K562 (cell line): Measurements from ENCODE around the gene BOD1L2. TPM values are rescaled to one million over a fixed set of nuclear protein-coding genes. Genes with fewer than 3 reads are reported as not detected.
A peak's percentile ranks its signal among the peaks of the same experiment; 100 is the strongest.

Experiments used
- ATAC-seq: fragments of 200-7000 bp; cut with Tn5 transposase; 3 replicates; pipeline ENCODE4 v1.9.1; 2020; ENCODE audit warnings: moderate library complexity
- BruUV-seq: library from RNA; stranded (reverse); fragments of 400-500 nt; replicated peaks from 2 replicates; lab custom pipeline; 2021; lab: Mats Ljungman, UMichigan
- CTCF ChIA-PET: fragments of 300-600 bp; formaldehyde crosslinking; extraction: SDS; loops from one replicate; lab custom pipeline; 2021; ENCODE audit warnings: low intra/inter-chr PET ratio; lab: Yijun Ruan, JAX
- POLR2A ChIA-PET: fragments of 300-600, 350-650 bp; sonication (Branson Sonifier 250); formaldehyde crosslinking; extraction: SDS; loops from one replicate; lab custom pipeline; 2021; ENCODE audit warnings: antibody characterized with exemption, inconsistent platforms; lab: Yijun Ruan, JAX
- DNase-seq, 4 experiments: peaks; one replicate each; pipeline versions ENCODE4 v3.0.0 to v3.0.0-alpha.2; 2011 to 2018; ENCODE audit warnings: low spot score in 3 of 4, mixed read lengths in 3 of 4; ENCODE audit errors: extremely low read depth in 1 of 4
- FAIRE-seq: peaks from 2 replicates; lab custom pipeline; 2011; peaks lifted over from hg19 to GRCh38; lab: Jason Lieb, UNC
- H2AFZ ChIP-seq: 2 replicates; pipeline ENCODE4 v1.6.0; 2011; ENCODE audit warnings: low read depth, low read length, control low read depth, inconsistent platforms
- H3K27ac ChIP-seq: fragments of 200-600 bp; 3 replicates; pipeline ENCODE4 v1.8.0; 2011; ENCODE audit warnings: low read depth, mild to moderate bottlenecking, control low read depth, inconsistent platforms, low read length, moderate library complexity, mixed read lengths; ENCODE audit errors: extremely low read depth
- H3K27me3 ChIP-seq, 2 experiments: fragments of 300-600 bp in 1 of 2; 2 replicates in 1 of 2; 3 replicates in 1 of 2; pipeline versions ENCODE4 v1.6.0 to v1.8.0; 2011; ENCODE audit warnings: inconsistent platforms in 2 of 2, low read length in 2 of 2, mild to moderate bottlenecking in 1 of 2, mixed read lengths in 1 of 2, moderate library complexity in 1 of 2; ENCODE audit not compliant: control insufficient read depth in 2 of 2, insufficient read depth in 2 of 2
- H3K36me3 ChIP-seq: fragments of 300-600 bp; 3 replicates; pipeline ENCODE4 v1.8.0; 2011; ENCODE audit warnings: mild to moderate bottlenecking, low read length, inconsistent platforms; ENCODE audit not compliant: control insufficient read depth, insufficient read depth
- H3K4me1 ChIP-seq, 2 experiments: fragments of 200-600 bp in 1 of 2; replicated peaks in 1 of 2; 2 replicates in 1 of 2; 3 replicates in 1 of 2; pipeline versions ENCODE4 v1.5.1 to v1.8.0; 2011; ENCODE audit warnings: inconsistent platforms in 2 of 2, low read length in 2 of 2, mild to moderate bottlenecking in 1 of 2, mixed read lengths in 1 of 2, moderate library complexity in 1 of 2; ENCODE audit not compliant: control insufficient read depth in 2 of 2, insufficient read depth in 2 of 2
- H3K4me2 ChIP-seq: 2 replicates; pipeline ENCODE4 v1.6.1; 2011; ENCODE audit warnings: low read length, control low read depth, inconsistent platforms, mixed read lengths; ENCODE audit not compliant: insufficient read depth
- H3K4me3 ChIP-seq: fragments of 200-600 bp; sonication (generic), shearing (Covaris generic); 2 replicates; pipeline ENCODE4 v1.5.1; 2016; ENCODE audit warnings: control low read depth, inconsistent platforms
- H3K79me2 ChIP-seq: fragments of 200-600 bp; 3 replicates; pipeline ENCODE4 v1.8.0; 2011; ENCODE audit warnings: low read length, inconsistent platforms; ENCODE audit not compliant: control insufficient read depth, insufficient read depth
- H3K9ac ChIP-seq, 2 experiments: 2 replicates each; pipeline versions ENCODE4 v1.6.0 to v1.6.1; 2011; ENCODE audit warnings: low read depth in 2 of 2, low read length in 2 of 2, control low read depth in 1 of 2, inconsistent platforms in 1 of 2, mild to moderate bottlenecking in 1 of 2, mixed read lengths in 1 of 2; ENCODE audit not compliant: insufficient read depth in 1 of 2
- H3K9me1 ChIP-seq: one replicate; pipeline ENCODE4 v1.6.0; 2011; ENCODE audit warnings: inconsistent platforms, mild to moderate bottlenecking, low read length, moderate library complexity; ENCODE audit not compliant: control insufficient read depth, insufficient read depth
- H3K9me3 ChIP-seq: replicated peaks from 2 replicates; pipeline ENCODE4 v1.5.1; 2011; ENCODE audit warnings: low read depth, low read length, inconsistent platforms; ENCODE audit not compliant: control insufficient read depth, insufficient read depth
- H4K20me1 ChIP-seq: replicated peaks from 2 replicates; pipeline ENCODE4 v1.6.1; 2011; ENCODE audit warnings: low read length, inconsistent platforms, mixed read lengths; ENCODE audit not compliant: control insufficient read depth, insufficient read depth
- CEBPG ChIP-seq, 3 experiments: fragments of 200-800 bp in 1 of 3; sonication (Bioruptor generic) in 1 of 3; sonication (generic) in 1 of 3; formaldehyde crosslinking in 1 of 3; IDR thresholded peaks in 2 of 3; conservative IDR thresholded peaks in 1 of 3; 2 replicates each; pipeline versions ENCODE4 v1.6.1 to v1.8.0; 2016 to 2022; ENCODE audit warnings: missing compliant biosample characterization in 2 of 3, missing genetic modification characterization in 2 of 3, mild to moderate bottlenecking in 1 of 3, missing genetic modification reagents in 1 of 3
- HDAC8 ChIP-seq: fragments of 450-650 bp; IDR thresholded peaks from 2 replicates; pipeline ENCODE4 v1.6.1; 2016; ENCODE audit warnings: mild to moderate bottlenecking, missing genetic modification characterization, moderate library complexity, missing compliant biosample characterization
- MEIS2 ChIP-seq: fragments of 450-650 bp; IDR thresholded peaks from 2 replicates; pipeline ENCODE4 v1.6.1; 2014; ENCODE audit warnings: mild to moderate bottlenecking; ENCODE audit not compliant: partially characterized antibody
- NCOA1 ChIP-seq: fragments of 450-650 bp; IDR thresholded peaks from 2 replicates; pipeline ENCODE4 v1.6.1; 2016; ENCODE audit warnings: low read depth
- WGBS: fragments of 100-300 bp; shearing (Covaris generic); methylation state at CpG from one replicate; pipeline ENCODE4 v1.1.6; 2016; ENCODE audit warnings: low coverage, mixed read lengths; ENCODE audit not compliant: insufficient coverage; ENCODE audit errors: missing lambda C conversion rate; 5-methylcytosine and 5-hydroxymethylcytosine counted together
- in situ Hi-C: fragments of 300-500 bp; cut with MboI; formaldehyde crosslinking; loops from 4 replicates; pipeline ENCODE4 v1.15.0; 2018; ENCODE audit warnings: inconsistent platforms, mixed read lengths
- intact Hi-C: fragments of 100-400 bp; cut with micrococcal nuclease; formaldehyde crosslinking; loops from 2 replicates; pipeline ENCODE4 v1.14.2; 2022
- polyA plus RNA-seq, 8 experiments: library from polyadenylated mRNA; depleted of rRNA in 4 of 8; stranded (reverse) in 5 of 8; unstranded in 3 of 8; fragments of >200 nt; fragmentation: Nextera tagmentation in 2 of 8; fragmentation: Illumina TruSeq in 1 of 8; extraction: Ambion mirVana in 2 of 8; extraction: Trizol in 1 of 8; gene quantifications; 2 replicates each; pipeline versions ENCODE4 v1.2.1 to v1.2.3, GENCODE V29; 2011 to 2014; ENCODE audit warnings: inconsistent platforms in 1 of 8, missing spikeins in 1 of 8
- total RNA-seq, 7 experiments: library from RNA; depleted of rRNA in 6 of 7; stranded (reverse); fragments of >200 nt in 6 of 7; fragmentation: Illumina TruSeq in 2 of 7; extraction: Trizol in 2 of 7; gene quantifications; 2 replicates each; pipeline versions ENCODE4 v1.2.1 to v1.2.3, GENCODE V29; 2011 to 2021; ENCODE audit warnings: low replicate concordance in 1 of 7
- TF ChIP-seq, protein P1 (sequence below): fragments of 450-650 bp; IDR thresholded peaks from 2 replicates; pipeline ENCODE4 v1.6.1; 2016; ENCODE audit warnings: low read depth, mild to moderate bottlenecking, moderate library complexity

Gene BOD1L2
- total and polyA plus RNA-seq, 9 of the 15 experiments (the other 6 are each of a cell fraction or from before 2014, with no cell fraction given) = 0.03 TPM; not detected in 8

DNA sequence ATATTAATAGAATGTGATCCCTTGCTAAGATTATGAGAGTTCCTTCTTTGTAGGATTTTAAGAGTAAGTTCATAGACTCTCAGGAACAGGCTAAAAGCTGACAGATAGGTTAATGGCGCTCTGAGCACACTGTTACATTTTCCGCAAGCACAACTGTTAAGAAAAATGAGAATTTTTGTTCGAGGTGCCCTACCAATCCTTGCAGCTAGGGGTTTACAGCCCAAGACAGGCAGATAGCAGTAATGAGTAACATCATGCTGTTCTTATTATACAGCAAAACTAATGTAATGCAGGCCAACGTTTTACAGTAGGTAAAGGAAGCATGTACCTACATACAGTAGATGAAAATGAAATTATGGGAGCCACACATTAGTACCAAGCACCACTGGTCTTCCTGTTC, 11.2 kb upstream of the BOD1L2 start:
- in situ Hi-C loops (no loop called here), intact Hi-C loops (no loop called here)
- POLR2A ChIA-PET = interaction anchor here (0.5 kb wide), 1 partner anchor 41 kb away, joined by 3 read pairs; no protein-coding TSS in a partner anchor
- no peak overlapping the region for H3K4me2 ChIP-seq
- no peaks in the 10 kb centered on the region for H3K36me3 ChIP-seq
- no peaks in the 10 kb centered on the region for H3K9me1 ChIP-seq
- H3K79me2 ChIP-seq = no peaks in the 10 kb centered on the region
- no peaks in the 10 kb centered on the region for H3K9me3 ChIP-seq
- no peak overlapping the region for H3K9ac ChIP-seq
- H3K4me1 ChIP-seq = peaks cover 0 to 14% of the 10 kb centered on the region in 2 experiments; a peak in 3 of 5 replicates
- no peaks in the 10 kb centered on the region; a peak in 1 of 5 replicates for H3K27me3 ChIP-seq
- TF ChIP-seq CEBPG (CRISPR knock-in tag; IDR thresholded peaks at IDR 0.05) (no peak), CEBPG (tag; conservative IDR thresholded peaks at IDR 0.05 in 1 of 2, IDR thresholded peaks at IDR 0.05 in 1 of 2) (no peak), HDAC8 (tag) (no peak)
- no peak overlapping the region for H3K4me3 ChIP-seq
- CTCF ChIA-PET = no interaction called here
- peak in 2 of 4 experiments; percentile 9 to 10 for DNase-seq
- no peaks in the 10 kb centered on the region for H4K20me1 ChIP-seq
- BruUV-seq = no TSS peak
- FAIRE-seq = no peak
- no peak overlapping the region for H3K27ac ChIP-seq
- ATAC-seq = peak; percentile 70
- WGBS = 17% methylated on average over 2 of the region's 4 CpGs
- no peak overlapping the region for H2AFZ ChIP-seq

DNA sequence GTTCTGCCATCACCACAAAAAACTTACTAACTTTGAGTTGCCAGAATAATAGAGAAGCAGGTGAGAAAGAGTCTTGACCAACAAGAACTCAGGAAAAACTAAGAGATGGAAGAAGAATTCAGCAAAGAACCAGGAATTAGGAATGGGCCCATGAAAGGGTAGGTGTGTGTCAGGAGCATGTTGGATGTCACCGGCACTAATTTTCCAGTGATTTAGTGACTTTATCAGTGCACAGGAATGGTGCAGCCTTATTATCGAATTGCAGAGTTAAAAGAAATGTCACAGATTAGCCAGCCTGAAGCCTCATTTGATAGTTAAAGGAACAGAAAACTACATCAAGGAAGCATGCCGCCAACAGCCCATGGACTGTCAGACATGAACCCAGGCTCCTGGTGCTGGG, 9.0 kb upstream of the BOD1L2 start:
- BruUV-seq = no TSS peak
- no peak overlapping the region for H3K27ac ChIP-seq
- TF ChIP-seq, protein P1, sequence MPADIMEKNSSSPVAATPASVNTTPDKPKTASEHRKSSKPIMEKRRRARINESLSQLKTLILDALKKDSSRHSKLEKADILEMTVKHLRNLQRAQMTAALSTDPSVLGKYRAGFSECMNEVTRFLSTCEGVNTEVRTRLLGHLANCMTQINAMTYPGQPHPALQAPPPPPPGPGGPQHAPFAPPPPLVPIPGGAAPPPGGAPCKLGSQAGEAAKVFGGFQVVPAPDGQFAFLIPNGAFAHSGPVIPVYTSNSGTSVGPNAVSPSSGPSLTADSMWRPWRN = peak; percentile 83
- TF ChIP-seq MEIS2 (peak; percentile 51), NCOA1 (no peak)
- TF ChIP-seq, all 486 proteins: peak for 2
- Histone ChIP-seq H3K4me1 (peaks cover 0 to 34% of the 10 kb centered on the region in 2 experiments; a peak in 4 of 5 replicates), H3K36me3 (no peaks in the 10 kb centered on the region), H2AFZ (no peak overlapping the region), H3K4me3 (no peak overlapping the region), H3K9me3 (no peaks in the 10 kb centered on the region), H3K9me1 (no peaks in the 10 kb centered on the region), H3K27me3 (no peaks in the 10 kb centered on the region), H3K79me2 (no peaks in the 10 kb centered on the region), H3K4me2 (no peak overlapping the region), H3K9ac (no peak overlapping the region), H4K20me1 (no peaks in the 10 kb centered on the region)
- 24% methylated on average over 3 of the region's 3 CpGs for WGBS
- intact Hi-C loops = no loop called here
- POLR2A ChIA-PET = no interaction called here
- ATAC-seq (no peak), DNase-seq (no peak), FAIRE-seq (no peak)
- CTCF ChIA-PET = no interaction called here
- in situ Hi-C loops = no loop called here
